Measurements from ENCODE around the gene VWA1.
"Not testable (repeated sequence)": the region's sequence is repeated elsewhere in the genome, so short reads cannot be mapped to it uniquely, and the experiment has no call there.

The VWA1 gene

GRCh38 chr1:1398677-1399186 lies 36.8 kb upstream of the VWA1 start:
- H3K4me3 ChIP-seq (ENCODE audit: low read depth, low read length): peak overlapping the region; percentile 87
- H3K27me3 ChIP-seq (ENCODE audit: control insufficient read depth, insufficient read depth, low read length): no peaks in the 10 kb centered on the region
- no peaks in the 10 kb centered on the region for H3K9me3 ChIP-seq (ENCODE audit: control insufficient read depth, insufficient read depth, low read length)
- peaks cover 12% of the 10 kb centered on the region for H3K4me1 ChIP-seq (ENCODE audit: control insufficient read depth, insufficient read depth, low read length)
- H3K9ac ChIP-seq (ENCODE audit: low read depth, low read length): peak overlapping the region; percentile 94
- H3K36me3 ChIP-seq (ENCODE audit: control insufficient read depth, insufficient read depth, low read length): peaks cover 58% of the 10 kb centered on the region

DNA sequence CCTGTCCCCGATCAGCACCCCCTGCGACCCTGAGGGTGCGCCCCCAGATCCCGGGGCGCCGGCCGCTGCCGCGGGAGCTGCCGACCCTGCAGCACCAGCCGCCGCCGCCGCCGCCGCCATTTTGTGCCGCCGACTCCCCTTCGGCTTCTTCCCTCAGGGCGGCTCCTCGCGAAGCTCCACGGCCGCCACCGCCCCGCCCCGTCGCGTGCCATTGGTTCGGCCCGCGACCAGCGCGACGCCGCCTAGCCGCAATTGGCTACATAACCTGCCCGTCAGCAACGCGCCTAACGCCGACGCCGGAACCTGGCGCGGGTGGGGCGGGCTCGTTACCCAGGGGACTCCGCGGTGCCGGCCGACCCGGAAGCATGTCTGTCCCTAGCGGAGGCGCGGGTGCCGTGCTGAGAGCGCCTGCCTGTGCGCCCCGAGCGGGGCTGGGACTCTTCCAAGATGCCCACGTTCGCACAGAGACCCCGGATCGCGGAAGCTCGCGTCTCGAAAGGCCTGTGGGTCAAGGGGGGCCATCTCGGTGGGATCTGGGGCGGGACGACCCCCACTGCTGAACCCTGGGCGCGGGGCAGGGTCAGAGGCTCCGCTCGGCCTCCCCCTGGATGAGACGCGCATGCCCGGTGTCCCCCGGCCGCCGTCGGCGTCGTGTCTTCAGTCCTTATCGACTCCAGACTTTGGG lies 36.2 kb upstream of the VWA1 start, which contains the start of gene CCNL2:
CCNL2 (minus strand) TSS at position 149 of the 685 bp plus-strand sequence; CDS start at position 120, 29 bp downstream.
- Histone ChIP-seq H3K4me1 (ENCODE audit: control insufficient read depth, insufficient read depth, low read length) (peaks cover 12% of the 10 kb centered on the region), H3K9ac (ENCODE audit: low read depth, low read length) (peak within 1 kb of the TSS; percentile 97), H3K9me3 (ENCODE audit: control insufficient read depth, insufficient read depth, low read length) (no peaks in the 10 kb centered on the region), H3K4me3 (ENCODE audit: low read depth, low read length) (peak within 1 kb of the TSS; percentile 98), H3K27me3 (ENCODE audit: control insufficient read depth, insufficient read depth, low read length) (no peaks in the 10 kb centered on the region), H3K36me3 (ENCODE audit: control insufficient read depth, insufficient read depth, low read length) (peaks cover 60% of the 10 kb centered on the region)

DNA sequence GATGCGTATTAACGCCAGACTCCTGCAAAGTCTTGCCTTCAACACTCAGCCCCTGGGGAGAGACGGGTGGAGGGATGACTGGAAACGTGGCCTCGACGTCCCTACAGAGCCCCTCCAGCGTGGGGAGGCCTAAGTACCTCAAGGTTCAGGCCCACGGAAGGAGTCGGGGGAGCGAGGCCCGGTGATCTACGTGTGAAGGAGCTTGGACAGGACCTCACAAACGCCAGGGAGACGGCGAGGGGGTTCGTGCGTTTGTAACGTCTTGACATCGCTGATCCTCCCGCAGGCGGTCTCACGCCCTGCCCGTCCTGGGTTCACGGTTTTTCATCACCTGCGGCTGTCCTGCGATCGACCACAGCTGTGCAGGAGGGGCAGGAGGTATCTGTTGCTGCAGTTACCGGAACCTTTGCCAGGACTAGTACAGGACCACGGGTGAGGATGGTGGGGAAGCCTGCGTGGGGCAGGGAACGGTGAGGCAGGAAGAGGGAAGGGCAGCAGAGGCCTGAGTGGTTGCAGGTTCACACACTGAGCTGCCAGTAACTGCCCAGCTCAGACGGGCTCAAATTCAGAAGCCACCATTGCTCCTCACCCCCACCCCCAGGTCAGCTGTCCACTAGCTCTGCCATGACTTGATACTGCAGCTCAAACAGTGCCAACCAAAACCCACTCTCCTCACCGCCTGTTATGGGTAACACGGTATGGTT lies 35.5 kb upstream of the VWA1 start:
- H3K4me3 ChIP-seq (ENCODE audit: low read depth, low read length): peak overlapping the region; percentile 98
- H3K9me3 ChIP-seq (ENCODE audit: control insufficient read depth, insufficient read depth, low read length): no peaks in the 10 kb centered on the region
- peaks cover 60% of the 10 kb centered on the region for H3K36me3 ChIP-seq (ENCODE audit: control insufficient read depth, insufficient read depth, low read length)
- peak overlapping the region; percentile 97 for H3K9ac ChIP-seq (ENCODE audit: low read depth, low read length)
- peaks cover 12% of the 10 kb centered on the region for H3K4me1 ChIP-seq (ENCODE audit: control insufficient read depth, insufficient read depth, low read length)
- no peaks in the 10 kb centered on the region for H3K27me3 ChIP-seq (ENCODE audit: control insufficient read depth, insufficient read depth, low read length)

DNA sequence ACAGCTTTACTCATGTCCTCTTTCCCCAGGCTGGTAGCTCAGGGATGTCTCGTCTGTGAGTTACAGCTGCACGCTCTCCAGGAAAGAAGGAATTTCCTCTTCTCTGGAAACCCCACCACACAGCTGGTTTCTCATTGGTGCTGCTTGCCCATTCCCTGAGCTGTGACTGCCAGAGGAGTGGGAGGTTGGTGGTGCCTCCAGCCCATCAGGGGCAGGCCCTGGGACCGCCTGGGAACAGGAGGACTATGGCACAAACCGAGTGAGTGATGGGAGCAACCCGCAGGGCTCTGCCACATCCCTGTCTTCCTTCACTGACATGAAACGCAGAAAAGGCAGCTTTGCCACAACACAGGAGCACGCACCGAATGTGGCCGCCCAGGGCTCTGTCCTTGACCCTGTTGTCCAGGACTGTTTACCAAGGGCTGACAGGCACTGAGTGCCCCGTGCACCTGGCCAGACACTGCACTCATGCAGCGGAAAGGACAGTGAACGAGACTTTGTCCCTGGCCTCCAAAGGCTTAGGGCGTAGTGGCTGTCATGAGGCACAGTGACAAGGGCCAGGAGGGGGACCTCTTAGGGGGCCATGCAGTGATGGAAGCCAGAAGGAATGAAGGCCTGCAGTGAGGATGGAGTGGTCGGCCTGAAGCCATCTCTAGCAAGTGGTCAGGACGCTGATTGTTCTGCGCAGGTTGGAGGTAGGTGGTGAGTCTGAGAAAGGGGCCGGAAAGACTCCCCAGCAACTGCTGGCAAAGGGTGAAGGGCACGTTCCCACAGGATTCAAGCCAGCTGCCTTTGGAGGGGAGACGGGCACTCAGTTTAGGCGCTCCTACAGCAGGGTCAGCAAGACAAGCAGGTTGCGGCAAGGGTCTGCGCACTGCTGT lies 34.7 kb upstream of the VWA1 start:
- Histone ChIP-seq H3K4me1 (ENCODE audit: control insufficient read depth, insufficient read depth, low read length) (peaks cover 12% of the 10 kb centered on the region), H3K9me3 (ENCODE audit: control insufficient read depth, insufficient read depth, low read length) (no peaks in the 10 kb centered on the region), H3K27me3 (ENCODE audit: control insufficient read depth, insufficient read depth, low read length) (no peaks in the 10 kb centered on the region), H3K4me3 (ENCODE audit: low read depth, low read length) (peak overlapping the region; percentile 98), H3K36me3 (ENCODE audit: control insufficient read depth, insufficient read depth, low read length) (peaks cover 62% of the 10 kb centered on the region), H3K9ac (ENCODE audit: low read depth, low read length) (peak overlapping the region; percentile 97)

- no peaks in the 10 kb centered on the region for H3K27me3 ChIP-seq (ENCODE audit: control insufficient read depth, insufficient read depth, low read length)
- peaks cover 66% of the 10 kb centered on the region for H3K36me3 ChIP-seq (ENCODE audit: control insufficient read depth, insufficient read depth, low read length)
- peaks cover 12% of the 10 kb centered on the region for H3K4me1 ChIP-seq (ENCODE audit: control insufficient read depth, insufficient read depth, low read length)
- H3K9ac ChIP-seq (ENCODE audit: low read depth, low read length): no peak overlapping the region
- H3K4me3 ChIP-seq (ENCODE audit: low read depth, low read length): no peak overlapping the region
- H3K9me3 ChIP-seq (ENCODE audit: control insufficient read depth, insufficient read depth, low read length): no peaks in the 10 kb centered on the region
Measured at GRCh38 chr1:1401457-1402010, 34.0 kb upstream of the VWA1 start.

GRCh38 chr1:1402072-1402900 lies 33.2 kb upstream of the VWA1 start:
- Histone ChIP-seq H3K36me3 (ENCODE audit: control insufficient read depth, insufficient read depth, low read length) (peaks cover 62% of the 10 kb centered on the region), H3K9ac (ENCODE audit: low read depth, low read length) (no peak overlapping the region), H3K27me3 (ENCODE audit: control insufficient read depth, insufficient read depth, low read length) (no peaks in the 10 kb centered on the region), H3K4me1 (ENCODE audit: control insufficient read depth, insufficient read depth, low read length) (peaks cover 12% of the 10 kb centered on the region), H3K9me3 (ENCODE audit: control insufficient read depth, insufficient read depth, low read length) (no peaks in the 10 kb centered on the region), H3K4me3 (ENCODE audit: low read depth, low read length) (no peak overlapping the region)

- not testable (repeated sequence) for H3K9me3 ChIP-seq (ENCODE audit: control insufficient read depth, insufficient read depth, low read length); H3K4me3 ChIP-seq (ENCODE audit: low read depth, low read length); H3K9ac ChIP-seq (ENCODE audit: low read depth, low read length); H3K27me3 ChIP-seq (ENCODE audit: control insufficient read depth, insufficient read depth, low read length)
- Histone ChIP-seq H3K36me3 (ENCODE audit: control insufficient read depth, insufficient read depth, low read length) (peaks cover 58% of the 10 kb centered on the region), H3K4me1 (ENCODE audit: control insufficient read depth, insufficient read depth, low read length) (peaks cover 12% of the 10 kb centered on the region)
Measured at GRCh38 chr1:1402901-1403392, 32.5 kb upstream of the VWA1 start.

GRCh38 chr1:1403653-1404052 lies 31.8 kb upstream of the VWA1 start:
- Histone ChIP-seq H3K36me3 (ENCODE audit: control insufficient read depth, insufficient read depth, low read length) (peaks cover 58% of the 10 kb centered on the region), H3K4me1 (ENCODE audit: control insufficient read depth, insufficient read depth, low read length) (peaks cover 13% of the 10 kb centered on the region), H3K9me3 (ENCODE audit: control insufficient read depth, insufficient read depth, low read length) (no peaks in the 10 kb centered on the region), H3K27me3 (ENCODE audit: control insufficient read depth, insufficient read depth, low read length) (no peaks in the 10 kb centered on the region), H3K4me3 (ENCODE audit: low read depth, low read length) (no peak overlapping the region), H3K9ac (ENCODE audit: low read depth, low read length) (no peak overlapping the region)

DNA sequence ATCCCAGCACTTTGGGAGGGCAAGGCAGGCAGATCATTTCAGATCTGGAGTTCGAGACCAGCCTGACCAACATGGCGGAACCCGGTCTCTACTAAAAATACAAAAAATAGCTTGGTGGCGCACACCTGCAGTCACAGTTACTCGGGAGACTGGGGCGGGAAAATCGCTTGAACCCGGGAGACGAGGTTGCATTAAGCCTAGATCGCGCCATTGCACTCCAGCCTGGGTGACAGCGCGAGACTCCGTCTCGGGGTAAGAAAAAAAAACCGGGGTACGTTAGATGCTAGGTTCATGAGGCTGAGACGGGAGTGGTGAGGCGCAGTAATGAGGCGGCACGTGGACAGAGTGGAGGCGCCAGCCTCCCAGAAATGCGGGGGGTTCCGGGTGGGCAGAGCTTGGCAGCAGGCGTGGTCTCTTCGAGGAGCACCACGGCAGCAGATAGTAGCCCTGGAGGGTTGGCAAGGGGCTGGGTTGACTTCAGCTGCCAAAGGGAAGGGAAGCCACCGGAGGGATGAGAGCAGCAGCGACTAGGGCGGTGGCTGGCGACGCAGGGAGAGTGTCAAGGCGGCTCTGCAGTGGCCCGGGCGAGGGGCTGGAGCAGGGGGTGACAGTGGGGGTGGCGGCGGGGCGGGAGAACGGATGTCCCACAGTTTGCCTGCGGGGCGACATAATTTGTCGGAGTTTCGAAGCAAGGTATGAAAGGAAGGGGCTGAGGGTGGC lies 29.2 kb upstream of the VWA1 start:
- H3K9ac ChIP-seq (ENCODE audit: low read depth, low read length): peak overlapping the region; percentile 97
- no peaks in the 10 kb centered on the region for H3K27me3 ChIP-seq (ENCODE audit: control insufficient read depth, insufficient read depth, low read length)
- no peaks in the 10 kb centered on the region for H3K9me3 ChIP-seq (ENCODE audit: control insufficient read depth, insufficient read depth, low read length)
- H3K4me1 ChIP-seq (ENCODE audit: control insufficient read depth, insufficient read depth, low read length): peaks cover 9% of the 10 kb centered on the region
- peaks cover 41% of the 10 kb centered on the region for H3K36me3 ChIP-seq (ENCODE audit: control insufficient read depth, insufficient read depth, low read length)
- peak overlapping the region; percentile 93 for H3K4me3 ChIP-seq (ENCODE audit: low read depth, low read length)

Data from iPS-15b (cell line).